KOPT-K1 (cell line): ENCODE measurements around the gene NOA1.
"Not testable (repeated sequence)": the region's sequence is repeated elsewhere in the genome, so short reads cannot be mapped to it uniquely, and the experiment has no call there.

Source experiments
- H3K27ac ChIP-seq: fragments of 200-600 bp; sonication (generic); 2 replicates; pipeline ENCODE4 v1.5.1; 2016; ENCODE audit warnings: antibody characterized with exemption, mild to moderate bottlenecking, low read depth, low read length; ENCODE audit not compliant: poor library complexity, severe bottlenecking
- H3K36me3 ChIP-seq: fragments of 200-600 bp; sonication (generic); 2 replicates; pipeline ENCODE4 v1.5.1; 2017; ENCODE audit warnings: antibody characterized with exemption, mild to moderate bottlenecking, low read length, moderate library complexity; ENCODE audit not compliant: insufficient read depth
- H3K9me3 ChIP-seq: fragments of 200-600 bp; sonication (generic); 2 replicates; pipeline ENCODE4 v1.5.1; 2017; ENCODE audit warnings: antibody characterized with exemption, low read length, mild to moderate bottlenecking; ENCODE audit not compliant: insufficient read depth, poor library complexity, severe bottlenecking

The NOA1 gene

DNA sequence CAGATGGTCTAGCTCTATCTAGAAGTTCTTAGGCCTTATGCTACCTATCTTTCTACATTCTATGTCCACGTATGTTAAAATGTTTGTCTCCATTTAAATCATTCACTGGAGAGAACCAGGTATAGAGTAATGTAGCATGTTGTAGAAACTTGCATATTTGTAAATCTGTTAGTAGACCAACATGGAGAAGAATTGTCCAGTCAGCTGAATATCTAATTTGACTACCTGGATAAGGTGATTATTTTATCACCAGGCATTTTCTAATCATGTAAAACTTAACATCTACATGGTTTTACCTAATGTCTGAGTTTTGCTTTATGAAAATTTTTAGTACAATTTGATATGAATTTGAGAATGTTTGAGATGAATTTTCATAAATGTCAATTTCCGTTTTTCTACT is 50.2 kb downstream of the NOA1 start:
- Histone ChIP-seq H3K36me3 (peaks cover 92% of the 10 kb centered on the region), H3K27ac (no peak overlapping the region), H3K9me3 (no peaks in the 10 kb centered on the region)

DNA sequence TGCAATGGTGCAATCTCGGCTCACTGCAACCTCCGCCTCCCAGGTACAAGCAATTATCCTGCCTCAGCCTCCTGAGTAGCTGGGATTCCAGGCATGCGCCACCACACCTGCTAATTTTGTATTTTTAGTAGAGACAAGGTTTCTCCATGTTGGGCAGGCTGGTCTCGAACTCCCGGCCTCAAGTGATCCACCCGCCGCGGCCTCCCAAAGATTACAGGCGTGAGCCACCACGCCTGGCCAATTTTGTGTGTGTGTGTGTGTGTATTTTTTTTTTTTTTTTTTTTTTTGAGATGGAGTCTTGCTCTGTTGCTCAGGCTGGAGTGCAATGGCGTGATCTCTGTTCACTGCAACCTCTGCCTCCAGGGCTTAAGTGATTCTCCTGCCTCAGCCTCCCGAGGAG is 62.4 kb downstream of the NOA1 start:
- not testable (repeated sequence) for H3K27ac ChIP-seq, H3K9me3 ChIP-seq
- peaks cover 86% of the 10 kb centered on the region for H3K36me3 ChIP-seq

DNA sequence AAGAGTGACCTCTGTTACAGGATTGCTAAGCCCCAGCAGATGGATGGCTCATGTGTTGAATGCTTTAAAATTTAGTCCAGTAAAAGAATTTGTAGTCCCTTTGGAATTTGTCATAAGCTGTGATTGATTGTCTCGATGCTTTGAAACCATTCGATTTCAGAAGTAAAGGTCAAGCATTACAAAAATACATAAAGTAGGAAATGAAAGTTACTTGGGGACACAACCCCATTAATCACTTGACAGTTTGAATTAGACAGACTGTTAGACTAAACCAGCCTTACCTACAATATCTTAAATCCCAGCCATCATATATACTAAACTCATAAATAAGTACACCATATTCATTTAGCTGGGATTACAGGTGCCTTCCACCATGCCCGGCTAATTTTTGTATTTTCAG is 63.1 kb downstream of the NOA1 start:
- Histone ChIP-seq H3K9me3 (no peaks in the 10 kb centered on the region), H3K27ac (no peak overlapping the region), H3K36me3 (peaks cover 80% of the 10 kb centered on the region)
